ENCODE results near the gene IFIT1B. TPM values are rescaled to one million over a fixed set of nuclear protein-coding genes. Genes with fewer than 3 reads are reported as not detected.

The IFIT1B gene
- total and polyA plus RNA-seq, 2 of the 8 experiments (the other 6 are each of a cell fraction or from before 2014, with no cell fraction given): not detected

DNA sequence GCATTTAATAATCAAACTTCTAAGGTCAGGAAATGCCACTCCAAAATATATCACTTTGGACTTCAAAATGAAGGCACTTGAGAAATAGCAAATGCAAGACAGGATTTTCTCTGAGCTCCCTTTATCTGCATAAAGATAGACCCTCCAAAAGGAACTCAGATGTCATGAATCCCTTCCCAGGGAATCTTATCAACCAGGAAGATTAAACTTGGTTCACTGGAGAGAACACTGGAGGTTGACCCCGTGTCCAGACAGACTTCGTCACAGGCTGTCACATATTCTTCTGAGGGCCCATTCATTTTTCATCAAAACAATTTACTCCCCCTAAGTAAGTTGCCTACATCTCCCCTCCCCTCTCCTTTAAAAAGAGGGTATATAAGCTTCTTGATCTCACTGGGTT lies 28.9 kb upstream of the IFIT1B start:
- Histone ChIP-seq H3K27ac (ENCODE audit: low read depth, low read length) (no peak overlapping the region), H2AFZ (ENCODE audit: low read length) (no peak overlapping the region), H4K91ac (replicated peaks; ENCODE audit: insufficient read length, low read length) (no peak overlapping the region), H3K18ac (ENCODE audit: extremely low read depth, low read length) (no peak overlapping the region), H2BK12ac (ENCODE audit: low read depth, low read length) (no peak overlapping the region), H2BK20ac (ENCODE audit: low read length) (0 out of 2 replicates have a peak overlapping the region, but pooled peaks have one; percentile 35), H2AK5ac (ENCODE audit: low read depth, low read length) (no peak overlapping the region), H4K5ac (ENCODE audit: insufficient read length, low read depth, low read length) (no peak overlapping the region), H3K4me3 (ENCODE audit: extremely low read depth in 1 of 4, insufficient read depth in 2 of 4, low read depth in 3 of 4, low read length in 4 of 4) (no peak overlapping the region), H4K8ac (ENCODE audit: extremely low read depth, insufficient read depth, low read length) (no peak overlapping the region), H3K9ac (replicated peaks in 1 of 4; ENCODE audit: extremely low read depth in 1 of 4, low read depth in 3 of 4, low read length in 3 of 4) (no peak overlapping the region), H3K36me3 (ENCODE audit: control insufficient read depth in 2 of 4, insufficient read depth in 4 of 4, low read length in 3 of 4) (no peaks in the 10 kb centered on the region), H3K4me1 (replicated peaks in 1 of 4; ENCODE audit: control insufficient read depth in 3 of 4, insufficient read depth in 4 of 4, low read length in 3 of 4) (peaks cover 6 to 22% (median 21%) of the 10 kb centered on the region in 4 experiments; a peak in 6 of 7 replicates), H2BK120ac (replicated peaks; ENCODE audit: low read depth, low read length) (no peak overlapping the region), H3K79me2 (ENCODE audit: control insufficient read depth in 1 of 2, insufficient read depth in 2 of 2, low read length in 2 of 2) (no peaks in the 10 kb centered on the region), H3K27me3 (replicated peaks in 1 of 4; ENCODE audit: control insufficient read depth in 3 of 4, extremely low read depth in 1 of 4, insufficient read depth in 3 of 4, low read length in 3 of 4) (no peaks in the 10 kb centered on the region), H3K56ac (replicated peaks; ENCODE audit: insufficient read length, low read depth, low read length) (no peak overlapping the region), H4K20me1 (replicated peaks in 1 of 2; ENCODE audit: control insufficient read depth in 1 of 2, insufficient read depth in 2 of 2, low read length in 2 of 2) (no peaks in the 10 kb centered on the region), H3K4me2 (ENCODE audit: insufficient read depth in 1 of 2, low read depth in 2 of 2, low read length in 2 of 2) (no peak overlapping the region), H2BK15ac (ENCODE audit: low read length) (no peak overlapping the region), H3K4ac (replicated peaks; ENCODE audit: insufficient read length, low read depth, low read length) (no peak overlapping the region), H2BK5ac (ENCODE audit: low read depth, low read length) (no peak overlapping the region), H3K9me3 (ENCODE audit: insufficient read depth in 2 of 2, low read depth in 1 of 2, low read length in 1 of 2) (no peaks in the 10 kb centered on the region), H3K23me2 (ENCODE audit: low read depth, low read length) (no peaks in the 10 kb centered on the region), H3K23ac (ENCODE audit: insufficient read length) (no peak overlapping the region), H3K79me1 (ENCODE audit: low read depth, low read length) (no peaks in the 10 kb centered on the region), H3K14ac (ENCODE audit: insufficient read length) (no peak overlapping the region)
- ChIA-PET POLR2A (ENCODE audit: partially characterized antibody) (interaction anchor here (1.2 kb wide), 1 partner anchor 32 kb away, joined by 3 read pairs; no protein-coding TSS in a partner anchor), CTCF (ENCODE audit: partially characterized antibody) (interaction anchor here (3.8 kb wide), 1 partner anchor 20 kb away, joined by 21 read pairs; no protein-coding TSS in a partner anchor)
- TF ChIP-seq EP300 (IDR thresholded peaks at IDR 0.05; ENCODE audit: borderline replicate concordance in 1 of 2, low read depth in 2 of 2, low read length in 2 of 2) (no peak), PHF8 (conservative IDR thresholded peaks at IDR 0.05; ENCODE audit: low read depth, low read length) (no peak), KDM5A (IDR thresholded peaks at IDR 0.05; ENCODE audit: low read length) (no peak), JUN (IDR thresholded peaks at IDR 0.05; ENCODE audit: low read depth, low read length) (no peak), SUZ12 (IDR thresholded peaks at IDR 0.05; ENCODE audit: low read length) (no peak)
- TF ChIP-seq, protein P1, sequence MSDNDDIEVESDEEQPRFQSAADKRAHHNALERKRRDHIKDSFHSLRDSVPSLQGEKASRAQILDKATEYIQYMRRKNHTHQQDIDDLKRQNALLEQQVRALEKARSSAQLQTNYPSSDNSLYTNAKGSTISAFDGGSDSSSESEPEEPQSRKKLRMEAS (IDR thresholded peaks at IDR 0.05): no peak
- FAIRE-seq (no peak), DNase-seq (ENCODE audit: low read depth in 1 of 2, low spot score in 2 of 2) (no peak)
- WGBS, 2 experiments (ENCODE audit: extremely low coverage in 1 of 2, insufficient coverage in 1 of 2, insufficient read length in 1 of 2, insufficient replicate concordance in 2 of 2, low coverage in 1 of 2, low lambda C conversion rate in 2 of 2, missing lambda C conversion rate in 1 of 2): 89% methylated on average over 2 of the region's 2 CpGs; no CpG with 5 or more reads in 1 of the 2 experiments

Data from H1 (cell line).